Activated CD4-positive, alpha-beta T cell treated with anti-CD3 and anti-CD28 coated beads, Interleukin-2, amount 10 ng/mL, durations not matched to agents 7 days and 5 days (primary cell): ENCODE results near the gene WTAP. TPM values are rescaled to one million over a fixed set of nuclear protein-coding genes. Genes with fewer than 3 reads are reported as not detected.
A peak's percentile ranks its signal among the peaks of the same experiment; 100 is the strongest.

Source experiments
- CTCF ChIA-PET: fragments of 350-600 bp; sonication (Branson Sonifier 250); formaldehyde crosslinking; loops from one replicate; lab custom pipeline; 2021; ENCODE audit warnings: antibody characterized with exemption; lab: Charles Lee
- POLR2A ChIA-PET: fragments of 350-600 bp; sonication (Branson Sonifier 250); formaldehyde crosslinking; loops from one replicate; lab custom pipeline; 2021; ENCODE audit warnings: antibody characterized with exemption; lab: Charles Lee
- DNase-seq: peaks from one replicate; pipeline ENCODE4 v3.0.0-alpha.2; 2020
- H3K27ac Mint-ChIP-seq: one replicate; pipeline ENCODE4 v1.8.0; 2021; ENCODE audit warnings: mild to moderate bottlenecking, moderate library complexity, mixed read lengths
- H3K27me3 Mint-ChIP-seq: one replicate; pipeline ENCODE4 v1.8.0; 2021; ENCODE audit warnings: mixed read lengths
- H3K36me3 Mint-ChIP-seq: one replicate; pipeline ENCODE4 v1.8.0; 2021; ENCODE audit warnings: low read depth, mixed read lengths
- H3K4me1 Mint-ChIP-seq: one replicate; pipeline ENCODE4 v1.8.0; 2021; ENCODE audit warnings: mixed read lengths
- H3K4me3 Mint-ChIP-seq: one replicate; pipeline ENCODE4 v1.8.0; 2021; ENCODE audit warnings: mild to moderate bottlenecking, moderate library complexity, mixed read lengths
- H3K9me3 Mint-ChIP-seq: one replicate; pipeline ENCODE4 v1.8.0; 2021; ENCODE audit warnings: mixed read lengths
- total RNA-seq, 2 experiments: library from RNA; stranded (reverse); gene quantifications; one replicate each; pipeline ENCODE4 v1.2.3, GENCODE V29; 2021

WTAP gene
- 100 to 1,000 TPM; 120 to 131 TPM for total RNA-seq

GRCh38 chr6:159726918-159727716 lies at the start of gene WTAP:
Gene WTAP, plus strand, starts transcription at chr6:159727506. Its CDS starts 8,760 bp downstream, at chr6:159736266.
- Mint-ChIP-seq H3K27ac (peak within 1 kb of the TSS; percentile 97), H3K4me3 (peak within 1 kb of the TSS; percentile 95), H3K27me3 (no peaks in the 10 kb centered on the region), H3K4me1 (peaks cover 58% of the 10 kb centered on the region), H3K9me3 (peaks cover 10% of the 10 kb centered on the region), H3K36me3 (peaks cover 49% of the 10 kb centered on the region)
- ChIA-PET CTCF (interaction anchor here (0.6 to 1.9 kb wide), 6 partner anchors 9 to 287 kb away, joined by 3 to 5 read pairs (median 4); partner anchors contain the start of genes MRPL18 and TCP1), POLR2A (interaction anchor here (0.8 to 1.0 kb wide), 2 partner anchors 63 to 342 kb away, joined by 4 to 5 read pairs; partner anchors contain the start of genes MRPL18 and TCP1)
- peak; percentile 97 for DNase-seq

- Mint-ChIP-seq H3K36me3 (peaks cover 38% of the 10 kb centered on the region), H3K4me3 (no peak overlapping the region), H3K27me3 (no peaks in the 10 kb centered on the region), H3K4me1 (peaks cover 14% of the 10 kb centered on the region), H3K9me3 (peaks cover 3% of the 10 kb centered on the region), H3K27ac (no peak overlapping the region)
- ChIA-PET POLR2A (no interaction called here), CTCF (no interaction called here)
- DNase-seq, result no peak
Observed at GRCh38 chr6:159677506-159678165, 49.7 kb upstream of the WTAP start.

DNA sequence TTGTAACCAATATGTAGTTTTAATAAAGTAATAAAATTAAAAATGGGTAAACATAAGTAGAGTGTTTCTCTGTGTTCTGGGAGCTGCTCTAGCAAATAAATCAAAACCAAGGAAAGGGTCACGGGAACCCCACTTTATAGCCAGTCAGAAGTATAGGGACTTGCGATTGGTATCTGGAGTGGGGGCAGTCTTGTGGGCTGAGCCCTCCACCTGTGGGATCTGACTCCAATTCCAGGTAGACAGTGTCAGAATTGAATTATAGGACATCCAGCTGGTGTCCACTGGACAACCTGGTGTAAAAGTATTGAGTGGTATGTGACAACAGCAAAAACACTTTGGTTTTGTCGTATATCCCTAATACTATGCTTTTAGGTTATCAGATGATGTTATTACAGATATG lies 48.7 kb upstream of the WTAP start:
- ChIA-PET POLR2A (no interaction called here), CTCF (no interaction called here)
- H3K4me1 Mint-ChIP-seq, result peaks cover 14% of the 10 kb centered on the region
- peaks cover 3% of the 10 kb centered on the region for H3K9me3 Mint-ChIP-seq
- H3K36me3 Mint-ChIP-seq, result peaks cover 40% of the 10 kb centered on the region
- no peak overlapping the region for H3K27ac Mint-ChIP-seq
- H3K4me3 Mint-ChIP-seq, result no peak overlapping the region
- no peaks in the 10 kb centered on the region for H3K27me3 Mint-ChIP-seq
- no peak for DNase-seq

DNA sequence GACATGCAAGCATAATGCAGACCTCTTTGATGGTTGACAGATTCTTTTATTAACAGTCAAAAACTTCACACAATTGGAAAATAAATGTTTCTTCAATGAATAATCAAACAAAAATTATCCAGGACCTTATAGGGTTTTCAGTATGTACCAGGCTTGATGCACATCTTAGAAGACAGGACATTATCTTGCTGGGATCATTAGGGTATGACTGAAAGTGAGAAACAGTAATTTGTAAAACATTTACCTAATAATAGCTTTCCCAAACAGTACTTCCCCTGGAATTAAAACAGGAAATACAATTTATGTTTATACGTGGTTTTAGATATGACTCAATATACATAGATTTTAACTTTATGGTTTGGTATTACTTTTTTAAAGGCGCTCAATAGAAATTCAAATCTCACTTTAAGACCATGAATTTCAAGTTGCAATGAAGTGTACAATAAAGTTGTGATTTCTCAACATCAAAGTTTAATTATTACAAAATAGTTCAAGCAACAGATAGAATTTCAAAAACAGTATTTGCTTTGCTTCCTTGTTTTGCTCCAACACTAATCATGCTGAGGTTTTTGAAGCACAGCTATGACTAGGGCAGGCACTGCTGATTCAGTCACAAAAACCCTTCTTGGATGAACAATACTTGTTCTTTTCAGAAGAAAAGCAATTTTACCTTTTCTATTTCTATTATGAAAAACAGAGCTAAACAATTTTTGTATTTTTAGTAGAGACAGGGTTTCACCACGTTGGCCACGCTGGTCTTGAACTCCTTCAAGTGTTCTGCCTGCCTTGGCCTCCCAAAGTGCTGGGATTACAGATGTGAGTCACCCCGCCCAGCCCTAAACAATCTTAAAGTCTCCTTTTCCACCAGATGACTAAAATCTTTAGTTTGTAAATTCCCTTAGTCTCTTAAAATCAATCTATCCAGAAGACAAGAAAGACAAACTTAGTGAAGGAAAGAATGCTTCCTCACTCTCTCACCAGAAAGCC lies 47.9 kb upstream of the WTAP start:
- peaks cover 3% of the 10 kb centered on the region for H3K9me3 Mint-ChIP-seq
- peaks cover 44% of the 10 kb centered on the region for H3K36me3 Mint-ChIP-seq
- H3K27me3 Mint-ChIP-seq, result no peaks in the 10 kb centered on the region
- H3K4me3 Mint-ChIP-seq, result no peak overlapping the region
- peak overlapping the region; percentile 12 for H3K27ac Mint-ChIP-seq
- POLR2A ChIA-PET, result no interaction called here
- H3K4me1 Mint-ChIP-seq, result peaks cover 14% of the 10 kb centered on the region
- DNase-seq, result no peak
- CTCF ChIA-PET, result interaction anchor here (0.7 to 4.7 kb wide), 2 partner anchors 12 to 879 kb away, joined by 3 to 27 read pairs; partner anchors contain the start of gene SOD2

DNA sequence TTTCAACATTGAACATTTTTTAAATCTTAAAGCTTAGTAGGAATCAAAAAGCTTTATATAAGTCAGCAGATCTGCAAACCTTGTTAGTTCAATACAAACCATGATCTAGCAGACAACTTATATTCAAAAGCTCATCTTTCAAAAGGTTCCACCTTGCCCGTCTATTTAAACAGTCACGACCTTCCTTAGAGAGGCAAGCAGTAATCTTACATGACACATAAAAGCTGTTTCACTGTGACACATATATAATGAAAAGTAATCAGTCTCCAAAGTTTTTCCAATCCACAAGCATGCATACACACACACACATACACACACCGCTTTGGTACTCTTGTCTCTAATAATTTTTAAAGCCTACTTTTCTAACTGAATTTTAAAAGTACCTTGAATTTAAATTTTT lies 47.2 kb upstream of the WTAP start:
- CTCF ChIA-PET, result interaction anchor here (0.6 to 4.7 kb wide), 4 partner anchors 12 to 880 kb away, joined by 3 to 27 read pairs (median 3); partner anchors contain the start of gene SOD2
- H3K4me3 Mint-ChIP-seq, result no peak overlapping the region
- no peak overlapping the region for H3K27ac Mint-ChIP-seq
- POLR2A ChIA-PET, result no interaction called here
- H3K27me3 Mint-ChIP-seq, result no peaks in the 10 kb centered on the region
- H3K4me1 Mint-ChIP-seq, result peaks cover 14% of the 10 kb centered on the region
- H3K9me3 Mint-ChIP-seq, result peaks cover 3% of the 10 kb centered on the region
- no peak for DNase-seq
- peaks cover 48% of the 10 kb centered on the region for H3K36me3 Mint-ChIP-seq

DNA sequence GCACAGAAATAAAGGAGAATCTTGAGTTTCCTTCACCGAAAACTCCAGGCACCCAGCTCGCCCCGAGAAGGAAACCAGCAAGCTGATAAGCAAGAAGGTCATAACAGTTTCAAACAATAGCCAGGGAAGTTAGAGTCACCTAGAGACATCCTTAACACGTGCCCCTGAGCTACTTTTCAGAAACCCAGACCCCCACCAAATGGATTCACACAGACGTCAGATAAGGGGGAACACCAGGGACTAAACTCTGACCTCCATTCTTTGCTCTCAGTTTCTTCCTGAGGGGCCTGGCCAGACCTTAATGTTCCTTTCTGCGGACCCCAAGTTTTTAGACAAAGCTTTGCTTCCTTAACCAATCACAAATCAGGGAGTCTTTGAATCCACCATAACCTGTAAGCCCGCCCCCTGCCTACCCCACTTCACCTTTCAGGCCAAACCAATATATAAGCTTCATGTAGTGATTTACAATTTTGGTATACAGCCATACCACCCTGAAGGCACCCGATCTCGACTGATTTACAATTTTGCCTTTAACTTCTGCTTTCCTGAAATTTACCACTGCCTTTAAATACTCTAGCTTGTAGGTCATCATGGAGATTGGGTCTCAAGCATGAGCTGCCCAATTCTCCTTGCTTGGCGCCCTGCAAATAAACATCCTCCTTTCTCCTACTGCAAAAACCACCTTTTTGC lies 46.0 kb upstream of the WTAP start:
- Mint-ChIP-seq H3K36me3 (peaks cover 52% of the 10 kb centered on the region), H3K27me3 (no peaks in the 10 kb centered on the region), H3K4me1 (peaks cover 15% of the 10 kb centered on the region), H3K27ac (no peak overlapping the region), H3K4me3 (no peak overlapping the region), H3K9me3 (peaks cover 2% of the 10 kb centered on the region)
- POLR2A ChIA-PET, result interaction anchor here (0.6 kb wide), 2 partner anchors 175 to 287 kb away, joined by 3 read pairs; no protein-coding TSS in a partner anchor
- DNase-seq, result no peak
- CTCF ChIA-PET, result interaction anchor here (0.9 to 4.7 kb wide), 5 partner anchors 10 to 112 kb away, joined by 3 to 27 read pairs (median 4); partner anchors contain the start of gene SOD2

GRCh38 chr6:159682295-159682694 lies 45.0 kb upstream of the WTAP start:
- Mint-ChIP-seq H3K36me3 (peaks cover 52% of the 10 kb centered on the region), H3K4me3 (no peak overlapping the region), H3K27ac (no peak overlapping the region), H3K9me3 (no peaks in the 10 kb centered on the region), H3K27me3 (no peaks in the 10 kb centered on the region), H3K4me1 (peaks cover 23% of the 10 kb centered on the region)
- DNase-seq, result no peak
- POLR2A ChIA-PET, result interaction anchor here (0.6 kb wide), 2 partner anchors 44 to 174 kb away, joined by 3 read pairs; no protein-coding TSS in a partner anchor
- CTCF ChIA-PET, result interaction anchor here (1.2 to 4.7 kb wide), 3 partner anchors 9 to 111 kb away, joined by 4 to 27 read pairs (median 4); partner anchors contain the start of gene SOD2

DNA sequence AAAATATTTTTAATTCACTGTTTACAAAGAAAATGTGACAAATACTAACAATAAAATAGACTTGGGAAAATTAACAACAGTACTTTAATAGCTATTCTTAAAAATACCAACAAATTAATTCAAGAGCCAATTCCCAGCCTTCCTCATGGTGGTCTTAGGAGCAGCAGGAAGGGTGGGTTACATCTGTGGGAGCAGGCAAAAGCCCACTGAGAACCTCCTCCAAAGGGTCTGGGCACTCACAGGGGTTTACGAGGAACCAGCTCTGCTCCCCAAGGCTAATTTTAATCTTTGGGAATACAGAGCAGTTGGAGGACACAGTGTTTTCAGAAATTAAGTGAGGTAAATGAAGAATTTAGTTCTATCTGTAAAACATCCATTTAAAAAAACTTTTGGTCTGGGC lies 44.5 kb upstream of the WTAP start:
- POLR2A ChIA-PET, result no interaction called here
- Mint-ChIP-seq H3K36me3 (peaks cover 55% of the 10 kb centered on the region), H3K27me3 (no peaks in the 10 kb centered on the region), H3K4me1 (peaks cover 27% of the 10 kb centered on the region), H3K27ac (no peak overlapping the region), H3K4me3 (no peak overlapping the region), H3K9me3 (no peaks in the 10 kb centered on the region)
- CTCF ChIA-PET, result interaction anchor here (1.9 to 4.7 kb wide), 2 partner anchors 9 to 14 kb away, joined by 4 to 27 read pairs; partner anchors contain the start of gene SOD2
- no peak for DNase-seq

GRCh38 chr6:159684013-159684304 lies 43.3 kb upstream of the WTAP start:
- H3K4me1 Mint-ChIP-seq, result peaks cover 37% of the 10 kb centered on the region
- CTCF ChIA-PET, result no interaction called here
- no peak overlapping the region for H3K4me3 Mint-ChIP-seq
- H3K27ac Mint-ChIP-seq, result no peak overlapping the region
- POLR2A ChIA-PET, result no interaction called here
- H3K9me3 Mint-ChIP-seq, result no peaks in the 10 kb centered on the region
- no peak for DNase-seq
- no peaks in the 10 kb centered on the region for H3K27me3 Mint-ChIP-seq
- H3K36me3 Mint-ChIP-seq, result peaks cover 60% of the 10 kb centered on the region

DNA sequence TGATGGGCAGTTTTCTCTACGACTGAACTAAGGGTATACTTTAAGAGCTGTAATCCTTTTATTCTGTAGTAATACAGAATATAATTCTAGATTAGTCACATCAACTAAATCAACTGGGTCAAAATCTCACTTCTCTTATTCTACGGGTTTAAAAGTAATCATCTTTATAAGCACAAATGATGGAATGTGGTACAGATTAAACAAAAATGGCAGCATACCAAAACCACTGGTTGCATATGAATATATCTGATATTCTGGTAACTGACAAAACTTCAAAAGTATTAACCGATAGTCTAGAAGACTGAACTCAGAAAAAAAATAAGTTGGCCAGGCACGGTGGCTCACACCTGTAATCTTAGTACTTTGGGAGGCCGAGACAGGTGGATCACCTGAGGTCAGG lies 41.3 kb upstream of the WTAP start:
- DNase-seq, result no peak
- CTCF ChIA-PET, result interaction anchor here (0.6 to 1.6 kb wide), 2 partner anchors 12 to 827 kb away, joined by 3 read pairs; no protein-coding TSS in a partner anchor
- Mint-ChIP-seq H3K9me3 (no peaks in the 10 kb centered on the region), H3K4me1 (peaks cover 37% of the 10 kb centered on the region), H3K27ac (no peak overlapping the region), H3K27me3 (no peaks in the 10 kb centered on the region), H3K4me3 (no peak overlapping the region), H3K36me3 (peaks cover 52% of the 10 kb centered on the region)
- POLR2A ChIA-PET, result interaction anchor here (0.6 kb wide), 1 partner anchor 104 kb away, joined by 3 read pairs; no protein-coding TSS in a partner anchor

- peaks cover 52% of the 10 kb centered on the region for H3K36me3 Mint-ChIP-seq
- peak overlapping the region; percentile 75 for H3K27ac Mint-ChIP-seq
- H3K4me1 Mint-ChIP-seq, result peaks cover 40% of the 10 kb centered on the region
- DNase-seq, result no peak
- POLR2A ChIA-PET, result interaction anchor here (0.6 kb wide), 1 partner anchor 103 kb away, joined by 3 read pairs; no protein-coding TSS in a partner anchor
- H3K4me3 Mint-ChIP-seq, result no peak overlapping the region
- no peaks in the 10 kb centered on the region for H3K9me3 Mint-ChIP-seq
- CTCF ChIA-PET, result interaction anchor here (1.6 kb wide), 1 partner anchor 11 kb away, joined by 3 read pairs; no protein-coding TSS in a partner anchor
- no peaks in the 10 kb centered on the region for H3K27me3 Mint-ChIP-seq
Observed at GRCh38 chr6:159686703-159687102, 40.6 kb upstream of the WTAP start.
